NCI-H1417 (cell line): ENCODE measurements around the gene PRSS48.
"Not testable (repeated sequence)": the region's sequence is repeated elsewhere in the genome, so short reads cannot be mapped to it uniquely, and the experiment has no call there.

Experiments
- DNase-seq, 3 experiments: peaks; one replicate each; lab custom pipeline; 2025; lab: John Stamatoyannopoulos, UW

The PRSS48 gene, protein sequence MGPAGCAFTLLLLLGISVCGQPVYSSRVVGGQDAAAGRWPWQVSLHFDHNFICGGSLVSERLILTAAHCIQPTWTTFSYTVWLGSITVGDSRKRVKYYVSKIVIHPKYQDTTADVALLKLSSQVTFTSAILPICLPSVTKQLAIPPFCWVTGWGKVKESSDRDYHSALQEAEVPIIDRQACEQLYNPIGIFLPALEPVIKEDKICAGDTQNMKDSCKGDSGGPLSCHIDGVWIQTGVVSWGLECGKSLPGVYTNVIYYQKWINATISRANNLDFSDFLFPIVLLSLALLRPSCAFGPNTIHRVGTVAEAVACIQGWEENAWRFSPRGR

DNA sequence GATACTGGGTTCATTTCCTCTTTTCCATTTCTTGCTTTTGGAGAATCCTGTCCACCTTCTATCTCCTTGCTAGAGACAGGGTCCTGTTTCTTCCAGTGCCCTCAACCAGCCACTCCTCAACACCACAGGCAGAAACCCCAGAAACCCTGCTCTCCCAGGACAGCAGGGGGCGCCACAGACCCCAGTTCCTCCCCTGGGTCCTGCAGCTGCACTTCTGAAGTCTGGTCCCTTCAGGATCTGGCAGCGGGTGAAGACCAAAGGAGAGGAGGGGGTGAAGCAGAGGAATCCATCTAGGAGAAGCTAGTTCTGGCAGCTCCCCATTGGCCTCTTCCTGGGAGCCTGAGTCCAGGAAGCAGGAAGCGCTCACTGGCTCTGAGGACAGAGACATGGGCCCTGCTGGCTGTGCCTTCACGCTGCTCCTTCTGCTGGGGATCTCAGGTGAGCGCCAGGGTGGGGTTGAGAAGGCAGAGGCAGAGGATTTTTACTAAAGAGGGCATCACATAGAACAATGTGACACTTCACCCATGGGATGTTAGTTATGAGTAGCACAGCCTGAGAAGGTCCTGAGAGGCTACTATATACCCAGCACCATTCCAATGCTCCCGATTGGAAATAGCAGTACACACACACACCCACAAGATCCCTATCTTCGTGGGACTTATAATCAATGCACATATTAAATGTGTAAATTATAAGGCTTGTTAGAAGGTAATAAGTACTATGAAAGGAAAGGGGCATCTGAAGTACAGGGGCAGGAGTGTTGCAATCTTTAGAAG is at the start of gene PRSS48:
TSS of gene PRSS48 (plus strand) at position 375 of the 776 bp plus-strand sequence. CDS start at position 387, 12 bp downstream.
- peak; percentile 5 to 61 (median 25) for DNase-seq

DNA sequence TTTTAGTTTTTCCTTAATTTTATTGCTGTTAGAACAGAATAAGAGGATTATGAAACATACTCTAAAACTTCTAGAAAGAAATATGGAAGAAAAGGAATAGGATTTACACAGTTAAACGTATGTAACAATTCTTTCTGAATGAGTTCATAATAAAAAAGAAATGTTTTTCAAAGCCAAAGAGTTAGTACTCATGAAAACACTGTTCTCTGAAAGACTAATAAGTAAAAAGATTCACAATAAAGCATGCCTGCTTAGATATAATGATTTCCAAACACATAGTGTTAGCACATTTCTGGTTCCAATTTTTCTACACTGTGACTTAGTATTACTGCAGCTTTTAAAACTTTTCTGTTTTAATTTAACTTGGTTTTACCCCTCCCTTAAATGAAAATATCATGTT is 49.8 kb upstream of the PRSS48 start:
- DNase-seq = no peak

DNA sequence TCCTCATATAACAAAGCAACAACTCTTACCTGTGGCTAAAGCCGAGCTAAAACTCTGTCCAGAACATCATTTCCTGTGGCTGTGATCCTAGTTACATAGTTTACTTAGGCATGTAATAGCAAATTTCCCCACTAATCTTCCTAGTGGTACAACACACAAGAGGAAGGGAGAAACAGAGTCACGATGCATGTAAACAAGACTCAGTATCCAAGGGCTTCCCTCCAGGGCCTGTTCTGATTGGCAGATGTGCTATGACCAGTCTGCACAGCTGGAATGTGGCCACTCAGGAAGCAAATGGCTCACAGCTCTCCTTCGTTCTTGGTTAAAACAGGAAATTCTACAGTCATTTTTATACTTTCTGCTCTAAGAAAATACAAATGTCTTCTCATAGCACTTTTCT is 49.2 kb upstream of the PRSS48 start:
- DNase-seq = no peak

DNA sequence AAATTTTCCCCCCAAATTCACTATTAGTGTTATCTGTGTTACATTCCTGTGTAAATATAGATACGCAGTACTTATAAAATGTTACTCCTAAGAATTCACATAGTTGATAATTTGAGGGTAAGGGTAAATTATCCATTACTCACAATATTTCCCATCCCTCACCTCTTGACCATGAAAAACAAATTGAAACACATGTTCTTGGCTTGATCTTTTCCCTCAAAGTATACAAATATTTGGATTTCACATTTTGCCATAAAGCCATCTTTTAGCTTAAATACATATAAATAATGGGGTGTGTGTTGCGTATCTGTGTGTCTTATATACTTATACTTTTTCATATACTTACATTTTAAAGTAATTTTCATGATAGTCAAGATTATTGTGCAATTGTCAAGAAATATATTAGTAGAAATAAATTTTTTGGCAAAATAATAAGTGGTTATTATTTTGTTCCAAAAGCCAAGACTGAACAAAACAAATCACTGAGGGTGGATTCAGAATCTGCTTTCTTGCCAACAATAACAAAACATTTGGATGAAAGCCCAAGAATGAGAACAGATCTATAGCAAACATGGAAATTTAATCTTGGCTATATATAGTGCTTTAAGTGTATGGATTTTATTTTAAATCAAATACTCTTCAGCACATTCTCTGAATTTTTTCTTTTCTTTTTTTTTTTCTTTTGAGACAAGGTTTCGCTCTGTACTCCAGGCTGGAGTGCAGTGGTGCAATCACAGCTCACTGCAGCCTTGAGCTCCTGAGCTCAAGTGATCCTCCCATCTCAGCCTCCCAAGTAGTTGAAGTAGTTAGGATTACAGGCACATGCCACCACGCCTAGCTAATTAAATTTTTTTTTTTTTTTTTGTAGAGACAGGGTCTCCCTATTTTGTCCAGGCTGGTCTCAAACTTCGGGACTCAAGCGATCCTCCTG is 48.5 kb upstream of the PRSS48 start:
- DNase-seq = no peak

DNA sequence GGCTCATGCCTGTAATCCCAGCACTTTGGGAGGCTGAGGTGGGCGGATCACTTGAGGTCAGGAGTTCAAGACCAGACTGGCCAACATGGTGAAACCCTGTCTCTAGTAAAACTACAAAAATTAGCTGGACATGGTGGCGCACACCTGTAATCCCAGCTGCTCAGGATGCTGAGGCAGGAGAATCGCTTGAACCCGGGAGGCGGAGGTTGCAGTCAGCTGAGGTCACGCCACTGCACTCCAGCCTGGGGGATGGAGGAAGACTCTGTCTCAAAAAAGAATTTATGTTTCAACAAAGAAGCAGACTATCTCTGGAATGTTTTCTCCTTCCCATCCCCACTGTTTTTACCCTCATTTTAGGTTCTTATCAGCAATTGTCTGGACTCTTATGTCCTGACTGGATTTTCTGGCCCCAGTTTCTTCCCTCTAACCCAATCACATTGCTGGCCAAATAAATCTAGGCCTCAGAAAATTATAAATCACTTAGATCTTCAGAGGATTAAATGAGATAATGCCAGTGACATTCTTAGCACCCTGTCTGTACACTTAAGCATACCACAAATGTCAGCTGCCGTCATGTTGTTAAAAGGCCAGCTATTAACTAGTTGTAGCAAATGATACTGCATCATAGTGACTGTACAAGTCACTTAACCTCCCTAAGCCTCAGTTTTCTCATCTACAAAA is 44.9 kb upstream of the PRSS48 start:
- DNase-seq = no peak

DNA sequence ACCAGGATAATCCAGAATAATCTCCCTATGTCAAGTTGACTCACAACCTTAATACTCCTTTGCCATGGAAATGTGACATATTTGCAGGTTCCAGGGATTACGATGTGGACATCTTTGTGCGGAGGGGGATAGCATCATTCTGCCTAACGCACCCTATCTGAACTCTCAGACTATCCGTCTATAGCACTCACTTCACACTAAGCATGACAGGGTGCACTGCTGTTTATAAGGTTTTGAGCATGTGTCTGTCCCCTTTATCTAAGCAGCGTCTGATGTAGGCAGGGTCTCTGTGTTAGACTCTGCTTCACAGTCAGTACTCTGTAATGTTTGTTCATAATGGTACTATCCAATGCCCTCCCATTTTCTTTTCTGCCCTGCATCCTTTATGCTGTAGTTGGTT is 43.4 kb upstream of the PRSS48 start:
- no peak for DNase-seq

DNA sequence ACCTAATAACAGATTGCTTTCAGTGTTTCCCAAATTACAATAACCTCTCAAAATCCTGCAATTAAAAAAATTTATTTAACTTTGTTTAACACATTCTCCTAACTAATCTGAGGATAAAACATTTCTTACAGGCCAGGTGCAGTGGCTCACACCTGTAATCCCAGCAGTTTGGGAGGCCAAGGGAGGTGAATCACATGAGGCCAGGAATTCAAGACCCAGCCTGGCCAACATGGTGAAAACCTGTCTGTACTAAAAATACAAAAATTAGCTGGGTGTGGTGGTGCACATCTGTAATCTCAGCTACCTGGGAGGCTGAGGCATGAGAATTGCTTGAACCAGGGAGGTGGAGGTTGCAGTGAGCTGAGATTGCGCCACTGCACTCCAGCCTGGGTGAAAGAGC is 41.6 kb upstream of the PRSS48 start:
- DNase-seq = not testable (repeated sequence)

DNA sequence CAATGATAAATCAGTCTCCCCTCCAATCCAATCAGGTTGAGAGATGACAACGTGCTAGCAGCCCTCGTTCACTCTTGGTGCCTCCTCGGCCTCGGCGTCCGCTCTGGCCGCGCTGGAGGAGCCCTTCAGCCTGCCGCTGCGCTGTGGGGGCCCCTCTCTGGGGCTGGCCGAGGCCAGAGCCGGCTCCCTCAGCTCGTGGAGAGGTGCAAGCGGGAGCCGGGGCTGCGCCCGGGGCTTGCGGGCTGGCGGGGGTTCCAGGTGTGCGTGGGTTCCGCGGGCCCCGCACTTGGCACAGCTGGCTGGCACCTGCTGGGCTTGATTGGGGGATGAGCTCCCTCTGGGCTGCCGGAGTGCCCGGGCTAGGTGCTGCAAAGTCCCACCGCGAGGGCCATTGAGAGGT is 40.9 kb upstream of the PRSS48 start:
- no peak for DNase-seq

DNA sequence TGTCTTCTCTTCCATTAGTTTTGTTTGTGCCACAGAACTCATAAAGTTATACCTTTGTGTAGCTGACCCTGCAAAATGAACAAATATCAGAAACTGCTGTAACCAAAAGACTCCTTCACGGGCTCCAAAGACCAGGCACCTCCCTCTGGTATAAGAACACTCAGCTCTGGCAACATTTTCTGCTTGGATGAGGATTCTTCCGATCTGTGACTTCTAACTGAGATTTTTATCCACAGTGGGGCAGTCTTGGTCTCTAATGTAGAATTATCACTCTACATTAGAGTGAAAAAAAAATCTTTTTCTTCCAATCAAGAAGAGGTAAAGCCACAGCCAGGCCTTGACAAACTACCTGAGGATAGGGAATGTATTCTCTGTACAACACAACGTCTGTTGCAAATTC is 38.5 kb upstream of the PRSS48 start:
- DNase-seq = peak in 1 of 3 experiments; percentile 15

DNA sequence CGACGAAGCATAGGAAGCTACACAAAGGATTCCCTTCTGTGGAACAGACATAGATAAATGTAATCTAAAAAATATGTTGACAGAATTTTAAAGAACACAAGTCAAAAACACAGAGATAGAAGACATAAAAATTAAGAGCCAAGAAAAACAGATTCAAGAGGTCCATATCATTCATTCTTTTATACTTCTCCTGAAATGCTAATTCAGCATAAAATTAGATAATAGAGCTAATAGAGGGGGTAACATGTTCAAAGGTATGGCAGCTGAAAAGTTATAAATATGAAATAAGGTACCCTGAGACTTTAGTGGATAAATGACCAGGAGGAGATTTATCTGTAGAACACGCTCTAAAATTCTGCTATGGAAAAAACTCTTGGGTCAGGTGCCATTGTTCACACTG is 37.4 kb upstream of the PRSS48 start:
- no peak for DNase-seq

DNA sequence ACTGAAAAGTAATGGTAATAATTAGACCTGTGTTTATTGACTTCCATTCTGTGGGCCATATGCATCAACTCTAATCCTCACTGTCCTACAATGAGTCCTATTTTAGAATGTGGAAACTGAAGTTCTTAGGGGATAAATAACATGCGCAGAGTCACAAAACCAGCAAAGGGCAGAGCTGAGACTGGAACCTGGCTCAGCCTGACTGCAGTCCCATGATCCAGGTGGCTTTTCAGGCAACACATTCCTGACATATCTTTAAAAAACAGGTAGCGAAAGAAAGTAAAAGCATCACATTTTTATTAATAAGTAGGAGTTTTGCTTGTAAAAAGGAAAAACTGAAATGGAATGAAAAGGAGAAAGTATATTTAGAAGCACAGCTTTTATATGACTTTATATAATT is 34.7 kb upstream of the PRSS48 start:
- DNase-seq = no peak

DNA sequence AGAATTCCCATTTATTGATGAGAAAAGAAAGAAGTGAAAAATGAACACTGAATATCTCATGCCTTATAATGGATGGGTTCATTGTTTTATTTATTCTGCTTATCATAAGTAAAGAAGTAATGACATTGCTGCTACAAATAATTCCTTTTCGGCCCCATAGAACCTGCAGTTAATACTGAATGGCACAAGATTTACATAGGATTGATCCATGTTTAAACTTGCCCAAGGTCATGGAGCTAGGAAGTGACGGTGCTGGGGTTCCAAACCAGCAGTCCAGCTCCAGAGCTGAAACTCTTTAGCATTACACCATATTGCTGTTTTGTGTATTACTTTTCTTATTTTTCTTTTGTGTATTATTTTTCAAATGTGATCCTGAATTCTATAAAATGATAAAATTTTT is 30.2 kb upstream of the PRSS48 start:
- DNase-seq = no peak

DNA sequence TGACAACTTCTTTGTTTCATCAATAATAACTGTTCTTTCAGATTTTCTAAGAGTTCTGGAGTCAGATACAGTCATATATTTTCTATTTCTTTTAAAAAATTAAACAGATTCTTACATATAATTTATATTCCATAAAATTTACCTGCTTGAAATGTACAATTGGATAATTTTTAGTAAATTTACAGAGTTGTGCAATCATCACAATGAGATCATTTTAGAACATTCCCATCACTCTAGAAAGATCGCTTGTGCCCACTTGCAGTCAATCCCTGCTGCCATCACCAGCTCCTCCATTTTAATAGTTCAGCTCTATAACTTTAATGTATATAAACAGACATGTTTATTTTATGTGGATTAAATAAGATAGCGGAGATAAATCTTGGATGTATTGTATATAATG is 29.6 kb upstream of the PRSS48 start:
- DNase-seq = no peak

DNA sequence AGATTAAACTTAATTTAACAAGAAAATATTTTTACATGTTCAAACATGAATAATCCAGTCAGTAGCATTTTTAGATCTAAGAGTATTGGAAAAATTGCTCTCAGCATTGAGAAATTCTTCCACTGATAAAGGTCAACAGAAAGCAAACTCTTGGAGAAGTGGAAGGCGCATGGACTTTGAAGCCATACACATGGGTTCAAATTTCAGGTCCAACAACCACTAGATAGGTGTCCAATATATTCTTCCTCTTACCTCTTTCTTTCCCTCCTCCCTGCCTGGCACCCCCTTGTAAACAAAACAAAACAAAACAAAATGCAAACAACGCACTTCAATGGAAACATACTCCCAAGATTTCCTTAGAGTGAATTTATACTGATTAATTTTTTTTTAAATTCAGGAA is 28.4 kb upstream of the PRSS48 start:
- no peak for DNase-seq

DNA sequence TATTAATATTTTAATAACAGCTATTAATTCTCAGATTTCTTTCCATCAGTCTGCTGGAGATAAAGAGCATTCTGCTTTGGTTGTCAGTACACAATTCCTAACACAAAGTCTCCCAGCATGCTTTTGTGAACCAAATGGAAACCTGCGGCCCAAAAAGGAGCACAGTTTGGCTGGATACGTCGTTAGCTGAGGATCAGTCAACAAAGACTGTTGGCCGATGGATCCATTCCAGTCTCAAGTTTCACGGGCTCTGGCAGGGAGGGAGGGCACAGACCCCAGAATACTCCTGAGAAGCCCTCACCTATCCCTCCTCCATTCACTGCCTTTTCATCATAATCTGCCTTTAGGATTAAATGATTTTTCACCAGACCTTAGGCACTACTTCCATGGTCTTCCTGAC is 26.3 kb upstream of the PRSS48 start:
- DNase-seq = peak in 2 of 3 experiments; percentile 5 to 12

DNA sequence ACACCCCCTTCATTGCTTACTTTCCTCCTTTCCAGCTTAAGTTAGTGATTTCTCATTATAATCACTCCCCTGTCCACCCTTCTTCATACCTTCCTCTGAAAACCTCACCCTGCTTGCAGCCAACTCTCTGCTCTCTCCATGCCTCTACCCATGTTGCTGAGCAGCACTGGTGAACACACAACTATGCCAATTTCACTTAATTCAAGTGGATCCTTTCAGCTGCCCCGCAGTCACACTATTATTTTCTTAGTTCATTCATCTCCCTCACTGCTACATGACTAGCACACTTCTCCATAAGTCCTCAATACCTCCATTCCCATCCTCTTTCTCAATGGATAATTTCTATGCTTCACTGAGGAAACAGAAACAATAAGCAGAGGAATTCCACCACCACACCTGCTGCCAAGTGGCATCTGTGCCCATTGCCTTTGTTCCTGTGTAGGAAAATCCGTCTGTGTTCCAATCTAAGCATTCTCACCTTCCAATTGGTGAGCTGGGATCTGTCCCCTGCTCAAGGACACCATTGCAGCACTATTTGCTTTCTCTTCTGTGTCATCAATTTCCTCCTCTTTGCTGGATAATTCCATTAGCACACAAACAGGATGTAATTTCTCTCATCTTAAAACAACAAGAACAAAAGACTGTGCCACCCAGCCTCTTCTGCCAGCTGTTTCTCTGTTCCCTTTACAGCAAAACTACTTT is 25.2 kb upstream of the PRSS48 start:
- DNase-seq = peak in 1 of 3 experiments; percentile 41

DNA sequence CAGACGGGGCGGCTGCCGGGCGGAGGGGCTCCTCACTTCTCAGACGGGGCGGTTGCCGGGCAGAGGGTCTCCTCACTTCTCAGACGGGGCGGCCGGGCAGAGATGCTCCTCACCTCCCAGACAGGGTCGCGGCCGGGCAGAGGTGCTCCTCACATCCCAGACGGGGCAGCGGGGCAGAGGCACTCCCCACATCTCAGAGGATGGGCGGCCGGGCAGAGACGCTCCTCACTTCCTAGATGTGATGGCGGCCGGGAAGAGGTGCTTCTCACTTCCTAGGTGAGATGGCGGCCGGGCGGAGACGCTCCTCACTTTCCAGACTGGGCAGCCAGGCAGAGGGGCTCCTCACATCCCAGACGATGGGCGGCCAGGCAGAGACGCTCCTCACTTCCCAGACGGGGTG is 21.7 kb upstream of the PRSS48 start:
- DNase-seq = not testable (repeated sequence)

DNA sequence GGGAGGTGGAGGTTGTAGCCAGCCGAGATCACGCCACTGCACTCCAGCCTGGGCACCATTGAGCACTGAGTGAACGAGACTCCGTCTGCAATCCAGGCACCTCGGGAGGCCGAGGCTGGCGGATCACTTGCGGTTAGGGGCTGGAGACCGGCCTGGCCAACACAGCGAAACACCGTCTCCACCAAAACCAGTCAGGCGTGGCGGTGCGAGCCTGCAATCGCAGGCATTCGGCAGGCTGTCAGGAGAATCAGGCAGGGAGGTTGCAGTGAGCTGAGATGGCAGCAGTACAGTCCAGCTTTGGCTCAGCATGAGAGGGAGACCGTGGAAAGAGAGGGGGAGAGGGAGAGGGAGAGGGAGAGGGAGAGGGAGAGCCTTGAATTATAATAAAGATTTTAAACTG is 21.3 kb upstream of the PRSS48 start:
- DNase-seq = not testable (repeated sequence)

DNA sequence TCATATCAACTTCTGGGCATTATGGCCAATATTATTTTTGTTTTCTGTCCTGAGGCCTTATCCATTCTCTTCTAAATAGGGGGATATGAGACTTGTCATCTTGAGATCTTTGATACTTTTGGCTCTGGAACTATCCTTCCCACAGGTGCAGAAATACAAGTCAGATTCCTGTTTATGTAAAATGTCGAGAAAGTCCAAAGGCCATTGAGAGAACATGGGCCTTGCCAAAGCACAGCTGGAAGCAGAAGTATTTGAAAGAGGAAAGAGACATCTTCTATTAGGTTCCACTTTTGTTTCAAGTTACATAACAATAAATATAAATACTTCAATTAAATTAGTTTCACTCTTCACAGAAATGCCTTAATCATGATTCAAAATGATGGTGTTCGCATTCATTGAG is 20.8 kb upstream of the PRSS48 start:
- DNase-seq = no peak

DNA sequence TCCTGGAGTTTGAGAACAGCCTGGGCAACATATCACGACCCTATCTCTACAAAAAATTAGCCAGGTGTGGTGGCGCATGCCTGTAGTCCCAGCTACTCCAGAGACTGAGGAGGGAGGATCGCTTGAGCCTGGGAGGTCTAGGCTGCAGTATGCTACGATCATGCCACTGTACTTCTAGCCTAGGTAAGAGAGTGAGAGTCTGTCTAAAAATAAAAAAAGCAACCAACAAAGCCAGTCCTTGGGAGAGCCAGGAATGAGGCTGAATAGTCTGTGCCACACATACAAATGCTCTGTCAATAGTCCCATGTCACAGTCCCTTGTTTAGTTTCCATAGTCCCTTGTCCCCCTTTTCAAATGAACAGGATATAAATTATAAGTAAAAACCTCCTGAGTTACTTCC is 19.3 kb upstream of the PRSS48 start:
- DNase-seq = no peak

DNA sequence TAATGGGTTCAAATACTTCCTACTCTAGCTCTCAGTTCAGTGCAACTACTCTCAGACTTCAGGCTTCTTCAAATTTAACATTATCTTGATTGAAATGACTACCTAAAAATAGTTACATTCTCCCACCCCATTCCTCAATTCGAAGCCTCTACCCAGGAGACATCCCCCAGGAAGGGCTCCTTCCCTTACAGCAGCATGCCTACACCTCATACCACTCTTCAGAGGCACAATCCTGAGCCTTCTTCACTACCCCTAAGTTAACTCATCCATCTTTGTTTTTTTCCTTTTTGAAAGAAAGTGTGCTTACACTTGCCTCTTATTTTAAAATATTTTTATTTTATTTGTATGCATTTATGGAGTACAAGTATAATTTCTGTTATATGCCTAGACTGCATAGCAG is 17.2 kb upstream of the PRSS48 start:
- DNase-seq = no peak
